Endothelial cell of umbilical vein (primary cell): ENCODE measurements around the gene ARHGEF17. TPM values are rescaled to one million over a fixed set of nuclear protein-coding genes. Genes with fewer than 3 reads are reported as not detected.

Experiments
- polyA plus RNA-seq, 4 experiments: library from polyadenylated mRNA; depleted of rRNA in 3 of 4; stranded (reverse) in 3 of 4; unstranded in 1 of 4; fragments of >200 nt; gene quantifications; 2 replicates each; pipeline versions ENCODE4 v1.2.1 to v1.2.3, GENCODE V29; 2011 to 2012; ENCODE audit warnings: missing spikeins in 1 of 4
- total RNA-seq: library from RNA; stranded (reverse); gene quantifications from 2 replicates; pipeline ENCODE4 v1.2.3, GENCODE V29; 2021

ARHGEF17 gene
- total and polyA plus RNA-seq, 2 donors (not counting 3 experiments of a cell fraction or from before 2014, with no cell fraction given) = 74.9 to 89.9 TPM

Other genes starting within 250 kb of the ARHGEF17 start
- 56.2 and 56.9 TPM in 2 replicates for gene FCHSD2, start 166.0 kb upstream of the ARHGEF17 start, total RNA-seq
- gene FCHSD2, start 166.0 kb upstream of the ARHGEF17 start, polyA plus RNA-seq = 17.7 and 20.8 TPM in 2 replicates
- 4.4 and 5.6 TPM in 2 replicates for gene P2RY2, start 90.0 kb upstream of the ARHGEF17 start, total RNA-seq
- gene P2RY2, start 90.0 kb upstream of the ARHGEF17 start, polyA plus RNA-seq = 4.8 and 4.9 TPM in 2 replicates
- gene P2RY6, start 35.9 kb upstream of the ARHGEF17 start, total RNA-seq = 0.30 TPM in 1 of 2 replicates, not detected in the other
- gene P2RY6, start 35.9 kb upstream of the ARHGEF17 start, polyA plus RNA-seq = 0.47 and 0.54 TPM in 2 replicates
- 12.6 and 13.1 TPM in 2 replicates for gene RELT, start 68.1 kb downstream of the ARHGEF17 start, total RNA-seq
- gene RELT, start 68.1 kb downstream of the ARHGEF17 start, polyA plus RNA-seq = 6.7 and 8.2 TPM in 2 replicates